Endothelial cell of umbilical vein (primary cell): Measurements from ENCODE around the gene CXCR5. TPM values are rescaled to one million over a fixed set of nuclear protein-coding genes. Genes with fewer than 3 reads are reported as not detected.

Experiments
- BruUV-seq: library from RNA; stranded (reverse); fragments of 400-500 nt; replicated peaks from 2 replicates; lab custom pipeline; 2021; lab: Mats Ljungman, UMichigan
- CTCF ChIA-PET: fragments of 300-600, 350-600 bp; sonication (Branson Sonifier 250); formaldehyde crosslinking; loops from one replicate; lab custom pipeline; 2021; ENCODE audit warnings: antibody characterized with exemption, inconsistent platforms; lab: Charles Lee
- POLR2A ChIA-PET: fragments of 300-600, 350-600 bp; sonication (Branson Sonifier 250); formaldehyde crosslinking; loops from one replicate; lab custom pipeline; 2021; ENCODE audit warnings: antibody characterized with exemption, inconsistent platforms; lab: Charles Lee
- DNase-seq: peaks from one replicate; pipeline ENCODE4 v3.0.0-alpha.2; 2011; ENCODE audit warnings: low read depth, low spot score
- FAIRE-seq: peaks from 2 replicates; lab custom pipeline; 2011; peaks lifted over from hg19 to GRCh38; lab: Jason Lieb, UNC
- H2AFZ ChIP-seq: 2 replicates; pipeline ENCODE4 v1.6.0; 2012; ENCODE audit warnings: low read depth, low read length, control low read depth, inconsistent platforms
- H3K27ac ChIP-seq: 2 replicates; pipeline ENCODE4 v1.5.1; 2011; ENCODE audit warnings: low read depth, mild to moderate bottlenecking, control low read depth, low read length, moderate library complexity; ENCODE audit not compliant: insufficient read depth
- H3K27me3 ChIP-seq, 2 experiments: 2 replicates each; pipeline versions ENCODE4 v1.6.0 to v1.6.1; 2011; ENCODE audit warnings: low read length in 2 of 2, mixed read lengths in 1 of 2; ENCODE audit not compliant: control insufficient read depth in 2 of 2, insufficient read depth in 2 of 2
- H3K36me3 ChIP-seq, 2 experiments: 2 replicates in 1 of 2; 3 replicates in 1 of 2; pipeline ENCODE4 v1.5.1; 2011; ENCODE audit warnings: low read length in 2 of 2, mild to moderate bottlenecking in 1 of 2, moderate library complexity in 1 of 2; ENCODE audit not compliant: control insufficient read depth in 2 of 2, insufficient read depth in 2 of 2; ENCODE audit errors: extremely low read depth in 1 of 2
- H3K4me1 ChIP-seq: 3 replicates; pipeline ENCODE4 v1.5.1; 2011; ENCODE audit warnings: mild to moderate bottlenecking, low read length; ENCODE audit not compliant: control insufficient read depth, insufficient read depth; ENCODE audit errors: extremely low read depth
- H3K4me2 ChIP-seq: 2 replicates; pipeline ENCODE4 v1.6.1; 2011; ENCODE audit warnings: low read length, control low read depth, mixed read lengths; ENCODE audit not compliant: insufficient read depth
- H3K4me3 ChIP-seq, 3 experiments: fragments of 200-600 bp in 1 of 3; sonication (generic), shearing (Covaris generic) in 1 of 3; replicated peaks in 1 of 3; 2 replicates each; pipeline ENCODE4 v1.5.1; 2011 to 2016; ENCODE audit warnings: control low read depth in 3 of 3, low read length in 3 of 3, mild to moderate bottlenecking in 2 of 3, inconsistent platforms in 1 of 3, low read depth in 1 of 3, moderate library complexity in 1 of 3; ENCODE audit not compliant: insufficient read depth in 1 of 3
- H3K79me2 ChIP-seq: 2 replicates; pipeline ENCODE4 v1.6.0; 2012; ENCODE audit warnings: low read length, inconsistent platforms; ENCODE audit not compliant: control insufficient read depth, insufficient read depth
- H3K9ac ChIP-seq: replicated peaks from 2 replicates; pipeline ENCODE3; 2011; ENCODE audit warnings: low read length, control low read depth; ENCODE audit not compliant: insufficient read depth; ENCODE audit errors: extremely low read depth
- H3K9me1 ChIP-seq: replicated peaks from 3 replicates; pipeline ENCODE4 v1.6.0; 2011; ENCODE audit warnings: mild to moderate bottlenecking, low read length; ENCODE audit not compliant: control insufficient read depth, insufficient read depth; ENCODE audit errors: extremely low read depth
- H3K9me3 ChIP-seq: replicated peaks from 2 replicates; pipeline ENCODE4 v1.5.1; 2012; ENCODE audit warnings: low read length, inconsistent platforms; ENCODE audit not compliant: control insufficient read depth, insufficient read depth
- H4K20me1 ChIP-seq: replicated peaks from 2 replicates; pipeline ENCODE3; 2011; ENCODE audit warnings: mild to moderate bottlenecking, low read length; ENCODE audit not compliant: control insufficient read depth, insufficient read depth; ENCODE audit errors: extremely low read depth
- EZH2 ChIP-seq: IDR thresholded peaks from 2 replicates; pipeline ENCODE4 v1.6.1; 2012; ENCODE audit warnings: borderline replicate concordance, low read depth, mild to moderate bottlenecking, moderate library complexity, low read length, inconsistent platforms; ENCODE audit not compliant: severe bottlenecking
- FOS ChIP-seq: IDR thresholded peaks from 2 replicates; pipeline ENCODE4 v1.6.1; 2011; ENCODE audit warnings: mild to moderate bottlenecking, low read length, moderate library complexity, borderline replicate concordance; ENCODE audit not compliant: insufficient read depth
- GATA2 ChIP-seq: IDR thresholded peaks from 2 replicates; pipeline ENCODE4 v1.7.0; 2011; ENCODE audit warnings: low read depth, mild to moderate bottlenecking, moderate library complexity, mixed read lengths, low read length; ENCODE audit not compliant: insufficient read length, insufficient read depth
- JUN ChIP-seq: IDR thresholded peaks from 2 replicates; pipeline ENCODE4 v1.6.1; 2011; ENCODE audit warnings: borderline replicate concordance, low read depth; ENCODE audit not compliant: insufficient read length, insufficient read depth
- MYC ChIP-seq: IDR thresholded peaks from one replicate; pipeline ENCODE4 v1.6.1; 2011; ENCODE audit warnings: mild to moderate bottlenecking, low read depth, low read length
- POLR2A ChIP-seq: IDR thresholded peaks from 2 replicates; pipeline ENCODE4 v1.6.1; 2012; ENCODE audit warnings: low read depth, mild to moderate bottlenecking, control low read depth, low read length
- POLR2AphosphoS5 ChIP-seq: IDR thresholded peaks from 2 replicates; pipeline ENCODE4 v1.6.1; 2012; ENCODE audit warnings: low read depth, mild to moderate bottlenecking, control low read depth, low read length, moderate library complexity; ENCODE audit not compliant: insufficient read depth
- dilution Hi-C: fragments of 300-500 bp; cut with MboI; formaldehyde crosslinking; loops from one replicate; pipeline ENCODE4 v1.15.0; 2019; ENCODE audit warnings: low sequenced_read_pairs; ENCODE audit not compliant: extremely low pct_ligation_motif_present
- intact Hi-C: fragments of 100-400 bp; cut with micrococcal nuclease; formaldehyde crosslinking; loops from one replicate; pipeline ENCODE4 v1.10.0; 2022
- polyA plus RNA-seq, 4 experiments: library from polyadenylated mRNA; depleted of rRNA in 3 of 4; stranded (reverse) in 3 of 4; unstranded in 1 of 4; fragments of >200 nt; gene quantifications; 2 replicates each; pipeline versions ENCODE4 v1.2.1 to v1.2.3, GENCODE V29; 2011 to 2012; ENCODE audit warnings: missing spikeins in 1 of 4
- total RNA-seq: library from RNA; stranded (reverse); gene quantifications from 2 replicates; pipeline ENCODE4 v1.2.3, GENCODE V29; 2021
- TF ChIP-seq, protein P1 (sequence below), 2 donors: IDR thresholded peaks; 1 replicate in 1 of 2; 2 replicates in 1 of 2; pipeline ENCODE4 v1.5.1; 2011; ENCODE audit warnings: low read length in 2 of 2, mild to moderate bottlenecking in 2 of 2, moderate library complexity in 2 of 2, control low read depth in 1 of 2, inconsistent platforms in 1 of 2, low read depth in 1 of 2; ENCODE audit not compliant: insufficient read depth in 1 of 2; ENCODE audit errors: extremely low read depth in 1 of 2
- TF ChIP-seq, protein P2 (sequence below): IDR thresholded peaks from 2 replicates; pipeline ENCODE4 v1.6.1; 2011; ENCODE audit not compliant: insufficient read depth, insufficient read length

Gene CXCR5
- total and polyA plus RNA-seq, 2 donors (not counting 3 experiments of a cell fraction or from before 2014, with no cell fraction given), result not detected

DNA sequence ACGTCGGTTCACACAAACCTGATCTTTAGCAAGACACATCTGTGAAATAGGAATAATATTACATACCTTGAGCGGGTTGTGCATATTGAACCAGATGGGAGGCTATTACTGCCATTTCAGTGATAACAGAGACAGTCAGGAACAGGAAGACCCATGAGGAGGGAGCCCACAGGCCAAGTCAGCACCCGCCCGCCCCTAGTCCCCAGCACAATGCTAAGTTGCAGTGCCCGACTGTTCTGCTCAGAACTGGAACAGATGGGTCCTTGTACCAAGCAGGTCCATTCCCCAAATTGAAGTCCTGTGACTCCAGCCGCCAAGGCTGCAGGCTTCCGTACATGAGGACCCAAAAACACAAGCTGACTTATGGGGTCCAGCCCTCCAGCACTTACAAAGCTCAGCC is 9.3 kb downstream of the CXCR5 start:
- Histone ChIP-seq H3K9ac (no peak overlapping the region), H3K27me3 (peaks cover 0 to 10% of the 10 kb centered on the region in 2 experiments), H3K9me1 (no peaks in the 10 kb centered on the region), H3K27ac (no peak overlapping the region), H4K20me1 (no peaks in the 10 kb centered on the region), H3K4me3 (no peak overlapping the region), H3K4me1 (no peaks in the 10 kb centered on the region), H2AFZ (no peak overlapping the region), H3K9me3 (no peaks in the 10 kb centered on the region), H3K79me2 (no peaks in the 10 kb centered on the region), H3K36me3 (no peaks in the 10 kb centered on the region), H3K4me2 (no peak overlapping the region)
- FAIRE-seq (no peak), DNase-seq (no peak)
- BruUV-seq, result no TSS peak
- dilution Hi-C loops (no loop called here), intact Hi-C loops (no loop called here)
- ChIA-PET CTCF (interaction anchor here (0.5 to 0.8 kb wide), 2 partner anchors 13 to 119 kb away, joined by 3 read pairs; no protein-coding TSS in a partner anchor), POLR2A (no interaction called here)
- no peak for TF ChIP-seq FOS
- TF ChIP-seq, protein P1, sequence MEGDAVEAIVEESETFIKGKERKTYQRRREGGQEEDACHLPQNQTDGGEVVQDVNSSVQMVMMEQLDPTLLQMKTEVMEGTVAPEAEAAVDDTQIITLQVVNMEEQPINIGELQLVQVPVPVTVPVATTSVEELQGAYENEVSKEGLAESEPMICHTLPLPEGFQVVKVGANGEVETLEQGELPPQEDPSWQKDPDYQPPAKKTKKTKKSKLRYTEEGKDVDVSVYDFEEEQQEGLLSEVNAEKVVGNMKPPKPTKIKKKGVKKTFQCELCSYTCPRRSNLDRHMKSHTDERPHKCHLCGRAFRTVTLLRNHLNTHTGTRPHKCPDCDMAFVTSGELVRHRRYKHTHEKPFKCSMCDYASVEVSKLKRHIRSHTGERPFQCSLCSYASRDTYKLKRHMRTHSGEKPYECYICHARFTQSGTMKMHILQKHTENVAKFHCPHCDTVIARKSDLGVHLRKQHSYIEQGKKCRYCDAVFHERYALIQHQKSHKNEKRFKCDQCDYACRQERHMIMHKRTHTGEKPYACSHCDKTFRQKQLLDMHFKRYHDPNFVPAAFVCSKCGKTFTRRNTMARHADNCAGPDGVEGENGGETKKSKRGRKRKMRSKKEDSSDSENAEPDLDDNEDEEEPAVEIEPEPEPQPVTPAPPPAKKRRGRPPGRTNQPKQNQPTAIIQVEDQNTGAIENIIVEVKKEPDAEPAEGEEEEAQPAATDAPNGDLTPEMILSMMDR (IDR thresholded peaks at IDR 0.05; ENCODE audit: extremely low read depth in 1 of 2, insufficient read depth in 1 of 2, low read depth in 1 of 2, low read length in 2 of 2), result no peak
- TF ChIP-seq JUN, result no peak
- TF ChIP-seq POLR2AphosphoS5, result no peak
- TF ChIP-seq GATA2, result no peak
- TF ChIP-seq EZH2, result no peak
- no peak for TF ChIP-seq POLR2A
- TF ChIP-seq MYC, result no peak
- TF ChIP-seq, protein P2, sequence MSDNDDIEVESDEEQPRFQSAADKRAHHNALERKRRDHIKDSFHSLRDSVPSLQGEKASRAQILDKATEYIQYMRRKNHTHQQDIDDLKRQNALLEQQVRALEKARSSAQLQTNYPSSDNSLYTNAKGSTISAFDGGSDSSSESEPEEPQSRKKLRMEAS, result no peak
